Neural cell (in vitro differentiated cells): ENCODE results near the gene ZCWPW2. TPM values are rescaled to one million over a fixed set of nuclear protein-coding genes. Genes with fewer than 3 reads are reported as not detected.
A peak's percentile ranks its signal among the peaks of the same experiment; 100 is the strongest.

ENCODE experiments used
- H2AFZ ChIP-seq: fragments of 200-600, 300-800 bp; sonication (generic), shearing (Covaris generic); 2 replicates; pipeline ENCODE4 v1.6.0; 2014; ENCODE audit warnings: low read depth, mild to moderate bottlenecking, antibody characterized with exemption, low read length, moderate library complexity
- H3F3A ChIP-seq: fragments of 200-600 bp; shearing (Covaris generic); 2 replicates; pipeline ENCODE4 v1.6.1; 2016; ENCODE audit warnings: mild to moderate bottlenecking, moderate library complexity, mixed read lengths, antibody characterized with exemption, low read length; ENCODE audit not compliant: insufficient read depth, poor library complexity, severe bottlenecking
- H3K27ac ChIP-seq: fragments of 200-600, 300-800 bp; sonication (generic), shearing (Covaris generic); 2 replicates; pipeline ENCODE4 v1.5.1; 2014; ENCODE audit warnings: mild to moderate bottlenecking, low read length, moderate library complexity
- H3K27me3 ChIP-seq: fragments of 300-800, 200-600 bp; sonication (generic), shearing (Covaris generic); 2 replicates; pipeline ENCODE4 v1.6.0; 2014; ENCODE audit warnings: mild to moderate bottlenecking, low read depth, low read length, moderate library complexity; ENCODE audit not compliant: insufficient read depth
- H3K36me3 ChIP-seq: fragments of 300-800, 200-600 bp; sonication (generic), shearing (Covaris generic); 2 replicates; pipeline ENCODE4 v1.5.1; 2014; ENCODE audit warnings: mild to moderate bottlenecking, antibody characterized with exemption, low read length, moderate library complexity; ENCODE audit not compliant: insufficient read depth
- H3K4me2 ChIP-seq: fragments of 300-800, 200-600 bp; sonication (generic), shearing (Covaris generic); 2 replicates; pipeline ENCODE4 v1.6.0; 2014; ENCODE audit warnings: mild to moderate bottlenecking, low read length
- H3K4me3 ChIP-seq: fragments of 300-800, 200-600 bp; sonication (generic), shearing (Covaris generic); 2 replicates; pipeline ENCODE4 v1.5.1; 2014; ENCODE audit warnings: mild to moderate bottlenecking, low read length, moderate library complexity
- H3K79me2 ChIP-seq: fragments of 200-600 bp; shearing (Covaris generic); replicated peaks from 2 replicates; pipeline ENCODE4 v1.6.0; 2014; ENCODE audit warnings: mild to moderate bottlenecking, low read length, moderate library complexity; ENCODE audit not compliant: insufficient read depth
- H3K9ac ChIP-seq: fragments of 300-800, 200-600 bp; sonication (generic), shearing (Covaris generic); 2 replicates; pipeline ENCODE4 v1.6.1; 2016; ENCODE audit warnings: mild to moderate bottlenecking, low read length, mixed read lengths
- H3K9me2 ChIP-seq: fragments of 200-600 bp; shearing (Covaris generic); 2 replicates; pipeline ENCODE4 v1.6.1; 2016; ENCODE audit warnings: mild to moderate bottlenecking, low read length, mixed read lengths; ENCODE audit not compliant: insufficient read depth
- H3K9me3 ChIP-seq: fragments of 200-600, 300-800 bp; sonication (generic), shearing (Covaris generic); 2 replicates; pipeline ENCODE4 v1.6.1; 2016; ENCODE audit warnings: mild to moderate bottlenecking, mixed run types, low read length, moderate library complexity, mixed read lengths
- H4K20me1 ChIP-seq: fragments of 200-600 bp; shearing (Covaris generic); 2 replicates; pipeline ENCODE4 v1.6.1; 2016; ENCODE audit warnings: mild to moderate bottlenecking, mixed run types; ENCODE audit not compliant: insufficient read depth
- CTCF ChIP-seq: fragments of 450-650 bp; IDR thresholded peaks from 2 replicates; pipeline ENCODE4 v1.5.1; 2014; ENCODE audit warnings: antibody characterized with exemption, mild to moderate bottlenecking, moderate library complexity; ENCODE audit not compliant: poor library complexity, severe bottlenecking
- EP300 ChIP-seq: fragments of 450-650 bp; conservative IDR thresholded peaks from 2 replicates; pipeline ENCODE4 v1.6.1; 2014; ENCODE audit warnings: antibody characterized with exemption, mild to moderate bottlenecking, moderate library complexity; ENCODE audit not compliant: poor library complexity, severe bottlenecking
- MXI1 ChIP-seq: fragments of 450-650 bp; conservative IDR thresholded peaks from 2 replicates; pipeline ENCODE4 v1.6.1; 2014; ENCODE audit warnings: antibody characterized with exemption, mild to moderate bottlenecking; ENCODE audit not compliant: poor library complexity, severe bottlenecking
- RAD21 ChIP-seq: fragments of 450-650 bp; conservative IDR thresholded peaks from 2 replicates; pipeline ENCODE4 v1.6.1; 2014; ENCODE audit warnings: antibody characterized with exemption, mild to moderate bottlenecking, moderate library complexity
- REST ChIP-seq: IDR thresholded peaks from 2 replicates; pipeline ENCODE4 v1.6.1; 2012; ENCODE audit warnings: borderline replicate concordance
- SMC3 ChIP-seq: fragments of 450-650 bp; conservative IDR thresholded peaks from 2 replicates; pipeline ENCODE4 v1.6.1; 2014; ENCODE audit warnings: antibody characterized with exemption, mild to moderate bottlenecking, moderate library complexity; ENCODE audit not compliant: poor library complexity
- polyA plus RNA-seq: library from polyadenylated mRNA; depleted of rRNA; stranded (reverse); fragments of >200 nt; gene quantifications from 2 replicates; pipeline ENCODE4 v1.2.3, GENCODE V29; 2014

The ZCWPW2 gene
- polyA plus RNA-seq, 1 donor from 2014 or later, result 0.48 TPM

- no peak overlapping the region for H2AFZ ChIP-seq
- H3K36me3 ChIP-seq, result no peaks in the 10 kb centered on the region
- H3K79me2 ChIP-seq, result no peaks in the 10 kb centered on the region
- no peak overlapping the region for H3K4me3 ChIP-seq
- H3K9me3 ChIP-seq, result no peaks in the 10 kb centered on the region
- H3K9ac ChIP-seq, result no peak overlapping the region
- no peaks in the 10 kb centered on the region for H3K9me2 ChIP-seq
- no peaks in the 10 kb centered on the region for H4K20me1 ChIP-seq
- H3K4me2 ChIP-seq, result no peak overlapping the region
- H3K27me3 ChIP-seq, result no peaks in the 10 kb centered on the region
- no peak overlapping the region for H3K27ac ChIP-seq
- TF ChIP-seq CTCF (peak; percentile 80), EP300 (no peak), MXI1 (no peak), SMC3 (peak; percentile 80), RAD21 (peak; percentile 83)
- H3F3A ChIP-seq, result no peaks in the 10 kb centered on the region
These were observed 20.1 kb upstream of the ZCWPW2 start for GRCh38 chr3:28328188-28329151.

GRCh38 chr3:28334552-28334951 lies 14.0 kb upstream of the ZCWPW2 start:
- no peak overlapping the region for H3K9ac ChIP-seq
- H3K9me2 ChIP-seq, result no peaks in the 10 kb centered on the region
- H2AFZ ChIP-seq, result no peak overlapping the region
- no peaks in the 10 kb centered on the region for H3K27me3 ChIP-seq
- H3K4me2 ChIP-seq, result no peak overlapping the region
- H3F3A ChIP-seq, result no peaks in the 10 kb centered on the region
- no peaks in the 10 kb centered on the region for H3K36me3 ChIP-seq
- no peaks in the 10 kb centered on the region for H3K9me3 ChIP-seq
- no peaks in the 10 kb centered on the region for H4K20me1 ChIP-seq
- TF ChIP-seq SMC3 (peak; percentile 56), RAD21 (peak; percentile 40), CTCF (peak; percentile 55), REST (no peak)
- H3K4me3 ChIP-seq, result no peak overlapping the region
- H3K79me2 ChIP-seq, result no peaks in the 10 kb centered on the region
- H3K27ac ChIP-seq, result no peak overlapping the region
